Measurements from ENCODE around the gene MYH9.

The MYH9 gene

GRCh38 chr22:36344106-36344827 is 43.5 kb downstream of the MYH9 start:
- DNase-seq = peak; percentile 18

GRCh38 chr22:36343720-36344105 is 44.1 kb downstream of the MYH9 start:
- no peak for DNase-seq

- DNase-seq = no peak
These were observed 44.6 kb downstream of the MYH9 start for GRCh38 chr22:36343070-36343719.

- DNase-seq = no peak
These were observed 46.1 kb downstream of the MYH9 start for GRCh38 chr22:36341640-36342041.

GRCh38 chr22:36340621-36341020 is 47.1 kb downstream of the MYH9 start:
- no peak for DNase-seq

GRCh38 chr22:36339171-36340065 is 48.3 kb downstream of the MYH9 start:
- DNase-seq = peak; percentile 32

GRCh38 chr22:36337365-36338130 is 50.2 kb downstream of the MYH9 start:
- peak; percentile 40 for DNase-seq

GRCh38 chr22:36336246-36337182 is 51.3 kb downstream of the MYH9 start:
- no peak for DNase-seq

- peak; percentile 41 for DNase-seq
These were observed 52.1 kb downstream of the MYH9 start for GRCh38 chr22:36335621-36336020.

GRCh38 chr22:36334821-36335603 is 52.8 kb downstream of the MYH9 start:
- peak; percentile 62 for DNase-seq

GRCh38 chr22:36334081-36334820 is 53.5 kb downstream of the MYH9 start:
- peak; percentile 47 for DNase-seq

GRCh38 chr22:36333644-36334043 is 54.1 kb downstream of the MYH9 start:
- peak; percentile 14 for DNase-seq

- peak; percentile 76 for DNase-seq
These were observed 55.0 kb downstream of the MYH9 start for GRCh38 chr22:36332623-36333332.

- DNase-seq = peak; percentile 82
These were observed 55.7 kb downstream of the MYH9 start for GRCh38 chr22:36331912-36332622.

GRCh38 chr22:36331306-36331911 is 56.4 kb downstream of the MYH9 start:
- DNase-seq = peak; percentile 87

GRCh38 chr22:36330655-36331305 is 57.0 kb downstream of the MYH9 start:
- peak; percentile 52 for DNase-seq

GRCh38 chr22:36330127-36330526 is 57.6 kb downstream of the MYH9 start:
- no peak for DNase-seq

All from CD4-positive, alpha-beta T cell treated with Interleukin-6 for 4 hours (primary cell).